T-cell (primary cell): ENCODE measurements around the gene ALOX5AP. TPM values are rescaled to one million over a fixed set of nuclear protein-coding genes. Genes with fewer than 3 reads are reported as not detected.

ENCODE experiments used
- ATAC-seq, 4 experiments: fragments of 200-7000 bp in 3 of 4; fragments of 150-1000 bp in 1 of 4; cut with Tn5 transposase; replicated peaks in 1 of 4; 1 replicate in 3 of 4; 2 replicates in 1 of 4; pipeline ENCODE4 v1.10.0; 2021; ENCODE audit warnings: moderate library complexity in 3 of 4, mild to moderate bottlenecking in 2 of 4, moderate number of reproducible peaks in 1 of 4
- CTCF ChIA-PET, 2 donors: fragments of 300-600 bp; sonication (Branson Sonifier 250); formaldehyde crosslinking; loops; one replicate each; lab custom pipeline; 2022; ENCODE audit warnings: antibody characterized with exemption in 2 of 2; lab: Charles Lee
- POLR2A ChIA-PET, 2 donors: fragments of 300-600 bp; sonication (Branson Sonifier 250); formaldehyde crosslinking; loops; one replicate each; lab custom pipeline; 2022; ENCODE audit warnings: antibody characterized with exemption in 2 of 2; lab: Charles Lee
- DNase-seq, 35 experiments: peaks; one replicate each; pipeline versions ENCODE4 v3.0.0 to v3.0.0-alpha.2; 2013 to 2023
- H3K27ac ChIP-seq: one replicate; pipeline ENCODE4 v1.5.1; 2013; ENCODE audit warnings: low read length
- H3K27me3 ChIP-seq, 2 experiments: replicated peaks in 1 of 2; 1 replicate in 1 of 2; 2 replicates in 1 of 2; pipeline versions ENCODE4 v1.6.1 to v1.7.0; 2013; ENCODE audit warnings: low read length in 1 of 2, mixed read lengths in 1 of 2; ENCODE audit not compliant: control insufficient read depth in 2 of 2, insufficient read depth in 2 of 2; ENCODE audit errors: extremely low read depth in 1 of 2
- H3K36me3 ChIP-seq, 2 donors: 1 replicate in 1 of 2; 2 replicates in 1 of 2; pipeline versions ENCODE4 v1.6.1 to v1.7.0; 2013; ENCODE audit warnings: low read length in 1 of 2; ENCODE audit not compliant: control insufficient read depth in 2 of 2, insufficient read depth in 1 of 2; ENCODE audit errors: extremely low read depth in 1 of 2
- H3K4me1 ChIP-seq, 2 experiments: 1 replicate in 1 of 2; 2 replicates in 1 of 2; pipeline versions ENCODE4 v1.6.1 to v1.7.0; 2013; ENCODE audit warnings: low read length in 2 of 2, mixed read lengths in 1 of 2; ENCODE audit not compliant: insufficient read depth in 2 of 2, control insufficient read depth in 1 of 2; ENCODE audit errors: extremely low read depth in 1 of 2
- H3K4me3 ChIP-seq, 2 donors: 1 replicate in 1 of 2; 2 replicates in 1 of 2; pipeline versions ENCODE4 v1.5.1 to v1.7.0; 2013; ENCODE audit warnings: mild to moderate bottlenecking in 2 of 2, low read length in 1 of 2, moderate library complexity in 1 of 2; ENCODE audit not compliant: control insufficient read depth in 1 of 2; ENCODE audit errors: extremely low read depth in 1 of 2
- H3K9me3 ChIP-seq: 2 replicates; pipeline ENCODE4 v1.7.0; 2013
- H3K27ac Mint-ChIP-seq, 2 donors: one replicate each; pipeline ENCODE4 v1.8.0; 2020 to 2021; ENCODE audit warnings: mild to moderate bottlenecking in 2 of 2, mixed read lengths in 2 of 2
- H3K27me3 Mint-ChIP-seq, 2 donors: one replicate each; pipeline ENCODE4 v1.8.0; 2021 to 2022; ENCODE audit warnings: mixed read lengths in 2 of 2
- H3K36me3 Mint-ChIP-seq: one replicate; pipeline ENCODE4 v1.8.0; 2021; ENCODE audit warnings: mixed read lengths
- H3K4me1 Mint-ChIP-seq, 3 donors: one replicate each; pipeline ENCODE4 v1.8.0; 2020 to 2022; ENCODE audit warnings: mixed read lengths in 3 of 3, mild to moderate bottlenecking in 1 of 3
- H3K4me3 Mint-ChIP-seq, 3 donors: one replicate each; pipeline ENCODE4 v1.8.0; 2020 to 2022; ENCODE audit warnings: mild to moderate bottlenecking in 3 of 3, mixed read lengths in 3 of 3, moderate library complexity in 3 of 3
- H3K9me3 Mint-ChIP-seq, 3 donors: one replicate each; pipeline ENCODE4 v1.8.0; 2020 to 2022; ENCODE audit warnings: mixed read lengths in 3 of 3
- WGBS: methylation state at CpG from one replicate; pipeline ENCODE4 v1.1.5; 2013; ENCODE audit warnings: missing lambda C conversion rate; ENCODE audit not compliant: insufficient coverage; 5-methylcytosine and 5-hydroxymethylcytosine counted together
- total RNA-seq, 35 experiments: library from RNA in 6 of 35; stranded (reverse) in 6 of 35; fragments of 120-200 nt in 1 of 35; gene quantifications; one replicate each; pipeline versions ENCODE4 v1.2.1 to v1.2.4 and lab custom pipeline; 2013 to 2026

The ALOX5AP gene
- total RNA-seq, 5 donors from 2014 or later (not counting 1 experiment from before 2014, with no cell fraction given): 24.2 to 64.9 (median 50.8) TPM

GRCh38 chr13:30692113-30692512 lies 43.2 kb upstream of the ALOX5AP start:
- ChIA-PET POLR2A (no interaction called here), CTCF (no interaction called here)
- WGBS: no CpG with 5 or more reads among the region's 1 CpG
- Mint-ChIP-seq H3K27ac (no peak overlapping the region), H3K4me1 (peaks cover 19 to 32% (median 19%) of the 10 kb centered on the region in 3 donors), H3K27me3 (peaks cover 9 to 21% of the 10 kb centered on the region in 2 donors), H3K9me3 (peaks cover 0 to 5% (median 2%) of the 10 kb centered on the region in 3 donors), H3K4me3 (no peak overlapping the region), H3K36me3 (no peaks in the 10 kb centered on the region)
- ATAC-seq (no peak), DNase-seq (no peak)
- no peak overlapping the region for H3K27ac ChIP-seq
- no peaks in the 10 kb centered on the region for H3K36me3 ChIP-seq
- peaks cover 2 to 24% of the 10 kb centered on the region in 2 experiments for H3K4me1 ChIP-seq
- H3K9me3 ChIP-seq: no peaks in the 10 kb centered on the region
- peaks cover 0 to 6% of the 10 kb centered on the region in 2 experiments for H3K27me3 ChIP-seq
- no peak overlapping the region for H3K4me3 ChIP-seq

DNA sequence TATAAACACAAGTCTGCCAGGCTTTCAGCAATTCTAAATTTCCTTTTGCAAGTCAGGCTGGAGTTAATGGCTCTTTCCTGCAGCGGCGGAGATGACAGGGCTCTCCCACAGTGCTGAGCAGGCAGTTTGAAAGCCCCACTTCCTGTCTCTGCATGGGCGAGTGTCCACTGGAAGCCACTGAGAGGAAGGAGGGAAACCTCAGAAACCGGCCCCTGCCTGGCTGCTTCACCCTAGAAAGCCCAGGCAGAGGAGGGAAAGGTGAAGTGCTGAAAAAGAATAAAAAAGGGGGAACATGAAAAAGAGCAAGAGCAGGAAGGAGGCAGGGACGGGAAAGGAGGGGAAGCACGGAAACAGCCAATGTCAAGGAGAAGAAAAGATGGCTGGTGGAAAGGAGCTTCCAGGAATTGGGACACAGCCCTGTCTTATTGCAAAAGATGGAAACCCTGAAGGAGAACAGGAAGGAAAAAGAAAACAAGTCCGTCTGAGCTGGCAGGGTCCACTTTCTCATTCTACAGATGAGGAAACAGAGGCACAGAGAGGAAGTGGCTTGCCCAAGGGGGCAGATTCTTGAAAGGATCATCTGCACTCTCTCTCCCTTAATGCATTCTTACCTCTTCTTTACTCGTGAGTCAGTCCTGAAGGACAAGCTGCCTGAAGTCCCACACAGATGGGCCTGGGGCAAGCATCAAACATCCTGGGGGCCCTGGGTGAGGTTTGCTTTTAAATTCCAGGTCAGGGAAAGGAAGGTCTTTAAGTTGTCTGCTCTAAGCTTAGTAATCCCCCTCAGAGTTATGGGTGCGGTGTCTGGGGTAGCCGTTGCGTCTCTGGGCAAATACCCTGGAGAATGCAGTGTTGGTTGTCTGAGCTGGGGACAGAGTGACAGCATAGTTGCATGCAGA lies 38.8 kb upstream of the ALOX5AP start:
- Mint-ChIP-seq H3K27ac (no peak overlapping the region), H3K27me3 (peaks cover 8 to 24% of the 10 kb centered on the region in 2 donors)

DNA sequence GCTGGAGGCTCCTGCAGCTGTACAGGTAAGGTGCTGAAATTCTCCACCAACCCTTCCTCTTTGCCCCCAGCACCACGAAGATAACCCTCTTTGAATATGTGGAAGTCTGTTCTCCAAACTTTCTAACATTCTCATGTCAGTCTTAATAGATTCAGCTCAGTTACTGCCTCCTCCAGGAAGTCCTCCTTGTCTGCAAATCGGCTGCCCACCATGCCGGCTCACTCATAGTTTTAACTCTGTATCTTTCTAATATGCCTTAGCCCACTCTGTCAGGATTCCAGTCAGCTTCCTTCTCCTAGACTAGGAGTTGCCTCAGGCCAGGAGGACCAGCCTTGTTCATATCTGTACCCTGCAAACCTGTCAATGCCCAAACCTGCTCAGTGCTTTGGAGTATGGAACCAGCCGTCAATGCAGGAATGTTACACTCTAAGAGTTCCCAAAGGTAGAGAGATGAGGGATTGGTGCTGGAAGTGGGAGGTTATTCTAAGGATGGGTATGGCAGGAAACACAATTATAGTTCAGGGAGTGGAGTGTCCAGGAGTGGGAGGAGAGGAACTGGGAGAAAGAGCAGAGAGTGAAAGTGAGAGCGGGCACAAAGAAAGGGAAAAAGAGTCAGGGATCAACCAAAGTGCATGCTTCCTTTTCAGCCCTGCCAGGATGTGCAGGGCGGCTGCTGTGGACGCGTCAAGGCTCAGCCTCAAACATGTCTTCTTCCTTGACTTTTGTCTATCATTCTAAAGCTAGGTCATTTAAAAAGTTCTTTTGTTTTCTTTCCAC lies 38.0 kb upstream of the ALOX5AP start:
- Mint-ChIP-seq H3K4me1 (peaks cover 12 to 23% (median 14%) of the 10 kb centered on the region in 3 donors), H3K36me3 (no peaks in the 10 kb centered on the region), H3K27ac (peak overlapping the region in 1 of 2 donors; percentile 11), H3K27me3 (peaks cover 8 to 24% of the 10 kb centered on the region in 2 donors), H3K4me3 (no peak overlapping the region), H3K9me3 (no peaks in the 10 kb centered on the region)
- CTCF ChIA-PET: no interaction called here
- Histone ChIP-seq H3K4me3 (no peak overlapping the region), H3K27ac (no peak overlapping the region), H3K36me3 (no peaks in the 10 kb centered on the region), H3K4me1 (peaks cover 0 to 10% of the 10 kb centered on the region in 2 experiments), H3K27me3 (peaks cover 0 to 7% of the 10 kb centered on the region in 2 experiments), H3K9me3 (no peaks in the 10 kb centered on the region)
- no peak for DNase-seq
- POLR2A ChIA-PET: no interaction called here
- 87% methylated on average over 6 of the region's 8 CpGs for WGBS
- no peak for ATAC-seq

More for the DNA sequence above, 38.8 kb upstream of the ALOX5AP start:
- no peaks in the 10 kb centered on the region for H3K36me3 Mint-ChIP-seq
- Histone ChIP-seq H3K4me1 (peaks cover 0 to 10% of the 10 kb centered on the region in 2 experiments), H3K4me3 (no peak overlapping the region), H3K27me3 (peaks cover 0 to 9% of the 10 kb centered on the region in 2 experiments), H3K9me3 (no peaks in the 10 kb centered on the region), H3K36me3 (no peaks in the 10 kb centered on the region), H3K27ac (no peak overlapping the region)
- POLR2A ChIA-PET: no interaction called here
- peak overlapping the region in 1 of 3 donors; percentile 44 for H3K4me3 Mint-ChIP-seq
- ATAC-seq: no peak
- CTCF ChIA-PET: no interaction called here
- H3K4me1 Mint-ChIP-seq: peaks cover 12 to 23% (median 14%) of the 10 kb centered on the region in 3 donors
- no peak for DNase-seq
- no peaks in the 10 kb centered on the region for H3K9me3 Mint-ChIP-seq
- WGBS: 16% methylated on average over 7 of the region's 11 CpGs

DNA sequence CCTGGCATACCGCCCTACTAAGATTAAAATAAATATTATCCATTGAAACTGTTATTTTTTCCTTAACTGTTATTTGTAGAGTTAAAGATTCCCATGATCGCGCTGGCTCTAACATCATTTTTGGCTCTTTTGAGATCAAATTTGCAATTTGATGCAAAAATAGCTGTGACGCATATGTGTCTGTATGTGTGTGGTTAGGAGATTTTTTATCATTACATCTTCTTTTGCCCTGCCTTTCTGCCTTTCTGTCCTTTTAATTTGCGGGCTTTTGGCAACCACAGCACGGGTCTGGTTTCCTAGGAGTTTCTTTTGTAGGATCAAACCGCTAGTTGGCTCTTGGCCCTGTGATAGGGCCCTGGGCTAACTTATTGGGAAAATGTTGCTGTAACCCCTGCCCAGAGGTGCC lies 37.3 kb upstream of the ALOX5AP start:
- ChIA-PET CTCF (no interaction called here), POLR2A (no interaction called here)
- Mint-ChIP-seq H3K9me3 (no peaks in the 10 kb centered on the region), H3K4me1 (peaks cover 12 to 23% (median 14%) of the 10 kb centered on the region in 3 donors), H3K36me3 (no peaks in the 10 kb centered on the region), H3K27me3 (peaks cover 8 to 20% of the 10 kb centered on the region in 2 donors), H3K4me3 (no peak overlapping the region), H3K27ac (no peak overlapping the region)
- no peaks in the 10 kb centered on the region for H3K9me3 ChIP-seq
- DNase-seq: no peak
- no peak overlapping the region for H3K27ac ChIP-seq
- peaks cover 0 to 10% of the 10 kb centered on the region in 2 experiments for H3K4me1 ChIP-seq
- H3K27me3 ChIP-seq: peaks cover 0 to 7% of the 10 kb centered on the region in 2 experiments
- no peaks in the 10 kb centered on the region for H3K36me3 ChIP-seq
- no CpG with 5 or more reads among the region's 7 CpGs for WGBS
- ATAC-seq: no peak
- no peak overlapping the region for H3K4me3 ChIP-seq

DNA sequence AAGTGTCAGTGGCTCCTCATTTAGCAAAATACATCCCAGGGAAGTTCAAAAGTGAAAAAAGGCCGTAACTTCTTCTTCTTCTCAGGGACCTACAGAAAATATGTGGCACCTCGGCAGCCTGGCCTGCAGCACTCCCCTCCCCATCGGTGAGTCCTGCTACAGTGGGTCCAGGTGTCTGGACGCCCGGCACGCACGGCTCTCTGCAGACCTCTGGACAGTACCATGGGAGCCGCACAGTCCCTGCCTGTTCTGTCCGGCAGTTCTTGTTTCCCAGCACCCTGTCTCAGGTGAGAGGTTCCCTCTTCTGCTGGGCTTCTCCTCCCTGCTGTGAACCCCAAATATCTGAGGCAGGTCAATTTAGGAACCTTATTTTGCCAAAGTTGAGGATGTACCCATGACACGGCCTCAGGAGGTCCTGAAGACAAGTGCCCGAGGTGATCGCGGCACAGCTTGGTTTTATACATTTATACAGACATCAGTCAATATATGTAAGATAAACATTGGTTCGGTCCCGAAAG lies 36.8 kb upstream of the ALOX5AP start:
- H3K27ac Mint-ChIP-seq: no peak overlapping the region
- no peaks in the 10 kb centered on the region for H3K36me3 ChIP-seq

DNA sequence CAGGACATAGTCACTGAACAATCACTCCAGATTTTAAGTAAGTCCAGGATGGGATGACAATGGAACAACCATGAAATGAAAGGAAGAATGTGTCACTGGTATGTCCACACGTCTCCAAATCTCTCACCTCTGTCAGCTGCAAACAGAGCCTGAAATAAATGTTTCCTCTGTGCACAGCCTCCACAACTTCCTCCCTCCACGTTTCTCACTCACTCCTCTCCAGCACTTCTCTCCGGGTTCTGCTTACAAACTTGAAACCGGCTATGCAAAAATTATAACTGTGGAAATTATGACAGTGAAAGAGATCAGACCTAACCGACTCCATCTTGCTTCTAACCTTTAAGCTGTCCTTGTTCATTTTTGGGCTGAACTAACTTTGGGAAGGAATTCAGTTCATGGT lies 35.0 kb upstream of the ALOX5AP start:
- peaks cover 0 to 10% of the 10 kb centered on the region in 2 experiments for H3K4me1 ChIP-seq
- DNase-seq: no peak
- H3K4me3 ChIP-seq: no peak overlapping the region
- H3K36me3 Mint-ChIP-seq: no peaks in the 10 kb centered on the region
- ATAC-seq: no peak
- peaks cover 4 to 14% of the 10 kb centered on the region in 2 donors for H3K27me3 Mint-ChIP-seq
- 80% methylated on average over 1 of the region's 5 CpGs for WGBS
- H3K27ac ChIP-seq: no peak overlapping the region
- ChIA-PET CTCF (no interaction called here), POLR2A (no interaction called here)
- no peak overlapping the region for H3K27ac Mint-ChIP-seq
- peaks cover 12 to 22% (median 14%) of the 10 kb centered on the region in 3 donors for H3K4me1 Mint-ChIP-seq
- no peaks in the 10 kb centered on the region for H3K36me3 ChIP-seq
- H3K4me3 Mint-ChIP-seq: no peak overlapping the region
- H3K9me3 ChIP-seq: no peaks in the 10 kb centered on the region
- peaks cover 0 to 7% of the 10 kb centered on the region in 2 experiments for H3K27me3 ChIP-seq
- no peaks in the 10 kb centered on the region for H3K9me3 Mint-ChIP-seq

More for the DNA sequence above, 36.8 kb upstream of the ALOX5AP start:
- DNase-seq (no peak), ATAC-seq (no peak)
- ChIA-PET POLR2A (no interaction called here), CTCF (no interaction called here)
- Mint-ChIP-seq H3K27me3 (peaks cover 6 to 19% of the 10 kb centered on the region in 2 donors), H3K9me3 (no peaks in the 10 kb centered on the region), H3K4me1 (peaks cover 12 to 23% (median 14%) of the 10 kb centered on the region in 3 donors), H3K4me3 (no peak overlapping the region), H3K36me3 (no peaks in the 10 kb centered on the region)
- 86% methylated on average over 9 of the region's 15 CpGs for WGBS
- H3K9me3 ChIP-seq: no peaks in the 10 kb centered on the region
- H3K4me1 ChIP-seq: peaks cover 0 to 10% of the 10 kb centered on the region in 2 experiments
- no peak overlapping the region for H3K4me3 ChIP-seq
- H3K27ac ChIP-seq: no peak overlapping the region
- H3K27me3 ChIP-seq: peaks cover 0 to 7% of the 10 kb centered on the region in 2 experiments
